SKM-1 treated with dmso at 0.1 percent for 144 hours (cell line): ENCODE data around the gene HABP2.

Experiments used
- DNase-seq: peaks from one replicate; lab custom pipeline; 2025; ENCODE audit not compliant: unreplicated experiment; lab: John Stamatoyannopoulos, UW

HABP2 gene

GRCh38 chr10:113600569-113600968 is 47.7 kb downstream of the HABP2 start:
- DNase-seq = no peak

- no peak for DNase-seq
These were observed 50.4 kb downstream of the HABP2 start for GRCh38 chr10:113603057-113603777.

GRCh38 chr10:113604572-113604971 is 51.7 kb downstream of the HABP2 start:
- DNase-seq = no peak

- DNase-seq = no peak
These were observed 52.6 kb downstream of the HABP2 start for GRCh38 chr10:113605268-113605978.

GRCh38 chr10:113609704-113610108 is 56.9 kb downstream of the HABP2 start:
- DNase-seq = no peak

GRCh38 chr10:113610631-113611601 is 58.1 kb downstream of the HABP2 start:
- DNase-seq = no peak

- DNase-seq = no peak
These were observed 59.3 kb downstream of the HABP2 start for GRCh38 chr10:113612154-113612553.

GRCh38 chr10:113613427-113613826 is 60.6 kb downstream of the HABP2 start:
- no peak for DNase-seq

- DNase-seq = no peak
These were observed 61.3 kb downstream of the HABP2 start for GRCh38 chr10:113613977-113614690.

GRCh38 chr10:113616244-113617074 is 63.6 kb downstream of the HABP2 start:
- DNase-seq = no peak

GRCh38 chr10:113617086-113617485 is 64.2 kb downstream of the HABP2 start:
- DNase-seq = no peak

- DNase-seq = no peak
These were observed 65.5 kb downstream of the HABP2 start for GRCh38 chr10:113618338-113618737.

- DNase-seq = no peak
These were observed 66.5 kb downstream of the HABP2 start for GRCh38 chr10:113619401-113619800.

GRCh38 chr10:113620511-113620910 is 67.7 kb downstream of the HABP2 start:
- DNase-seq = no peak

- no peak for DNase-seq
These were observed 68.1 kb downstream of the HABP2 start for GRCh38 chr10:113620936-113621335.

GRCh38 chr10:113621799-113622198 is 68.9 kb downstream of the HABP2 start:
- no peak for DNase-seq

- no peak for DNase-seq
These were observed 70.0 kb downstream of the HABP2 start for GRCh38 chr10:113622831-113623230.

GRCh38 chr10:113625461-113626186 is 72.8 kb downstream of the HABP2 start:
- DNase-seq = no peak

GRCh38 chr10:113626809-113627355 is 74.0 kb downstream of the HABP2 start:
- DNase-seq = no peak
